GM12878 (cell line): Measurements from ENCODE around the gene MIAT. TPM values are rescaled to one million over a fixed set of nuclear protein-coding genes. Genes with fewer than 3 reads are reported as not detected.

Source experiments
- ATAC-seq: fragments of 200-7000 bp; cut with Tn5 transposase; 3 replicates; pipeline ENCODE4 v1.9.1; 2020; ENCODE audit warnings: mild to moderate bottlenecking, moderate library complexity
- BruUV-seq: library from RNA; stranded (reverse); fragments of 400-500 nt; replicated peaks from 2 replicates; lab custom pipeline; 2021; lab: Mats Ljungman, UMichigan
- CTCF ChIA-PET: fragments of 300-600 bp; sonication (Branson Sonifier 250); formaldehyde crosslinking; extraction: SDS; loops from one replicate; lab custom pipeline; 2021; ENCODE audit warnings: inconsistent platforms; lab: Yijun Ruan, JAX
- POLR2A ChIA-PET: fragments of 350-600 bp; formaldehyde crosslinking; extraction: SDS; loops from one replicate; lab custom pipeline; 2021; ENCODE audit warnings: inconsistent platforms; lab: Charles Lee
- RAD21 ChIA-PET: fragments of 300-600 bp; sonication (Branson Sonifier 250); formaldehyde crosslinking; loops from one replicate; lab custom pipeline; 2023; ENCODE audit warnings: antibody characterized with exemption; ENCODE audit not compliant: unreplicated experiment; lab: Charles Lee
- SMC1A ChIA-PET: fragments of 300-600 bp; sonication (Branson Sonifier 250); formaldehyde crosslinking; loops from one replicate; lab custom pipeline; 2023; ENCODE audit not compliant: unreplicated experiment, uncharacterized antibody; lab: Charles Lee
- DNase-seq: peaks from one replicate; pipeline ENCODE4 v3.0.0-alpha.2; 2011; ENCODE audit warnings: low read depth, low spot score
- FAIRE-seq: peaks from 3 replicates; lab custom pipeline; 2011; peaks lifted over from hg19 to GRCh38; lab: Jason Lieb, UNC
- H2AFZ ChIP-seq: 2 replicates; pipeline ENCODE4 v1.6.0; 2011; ENCODE audit warnings: low read depth, low read length, control low read depth; ENCODE audit not compliant: control insufficient read depth
- H3K27ac ChIP-seq: 2 replicates; pipeline ENCODE4 v1.5.1; 2011; ENCODE audit warnings: control low read depth; ENCODE audit not compliant: control insufficient read depth, insufficient read depth
- H3K27me3 ChIP-seq, 2 experiments: replicated peaks in 1 of 2; 2 replicates each; pipeline versions ENCODE4 v1.6.0 to v1.6.1; 2011; ENCODE audit warnings: low read length in 1 of 2; ENCODE audit not compliant: control insufficient read depth in 2 of 2, insufficient read depth in 2 of 2
- H3K36me3 ChIP-seq, 2 experiments: 2 replicates each; pipeline ENCODE4 v1.5.1; 2011; ENCODE audit warnings: low read length in 1 of 2; ENCODE audit not compliant: control insufficient read depth in 2 of 2, insufficient read depth in 2 of 2
- H3K4me1 ChIP-seq: 2 replicates; pipeline ENCODE4 v1.6.1; 2011; ENCODE audit warnings: mild to moderate bottlenecking, low read length, moderate library complexity, mixed read lengths; ENCODE audit not compliant: control insufficient read depth, insufficient read depth
- H3K4me2 ChIP-seq: 2 replicates; pipeline ENCODE4 v1.6.0; 2011; ENCODE audit warnings: control low read depth; ENCODE audit not compliant: control insufficient read depth, insufficient read depth
- H3K4me3 ChIP-seq: fragments of 200-600 bp; sonication (generic); 2 replicates; pipeline ENCODE4 v1.5.1; 2016
- H3K79me2 ChIP-seq: 2 replicates; pipeline ENCODE4 v1.6.0; 2011; ENCODE audit warnings: low read length; ENCODE audit not compliant: control insufficient read depth, insufficient read depth
- H3K9ac ChIP-seq: 2 replicates; pipeline ENCODE4 v1.8.0; 2011; ENCODE audit warnings: low read length, control low read depth, mixed read lengths; ENCODE audit not compliant: control insufficient read depth, insufficient read depth
- H3K9me3 ChIP-seq: replicated peaks from 3 replicates; pipeline ENCODE4 v1.5.1; 2011; ENCODE audit warnings: mild to moderate bottlenecking, low read length; ENCODE audit not compliant: control insufficient read depth, insufficient read depth
- H4K20me1 ChIP-seq: 2 replicates; pipeline ENCODE4 v1.6.0; 2011; ENCODE audit not compliant: control insufficient read depth, insufficient read depth
- CREM ChIP-seq: IDR thresholded peaks from 2 replicates; pipeline ENCODE4 v1.6.1; 2014; ENCODE audit warnings: antibody characterized with exemption, low read depth
- EED ChIP-seq: sonication (generic); IDR thresholded peaks from 2 replicates; pipeline ENCODE4 v1.6.1; 2016; ENCODE audit warnings: antibody characterized with exemption, low read depth
- FOXK2 ChIP-seq: fragments of 450-650 bp; IDR thresholded peaks from 2 replicates; pipeline ENCODE4 v1.6.1; 2017; ENCODE audit warnings: mild to moderate bottlenecking, moderate library complexity
- NBN ChIP-seq: fragments of 450-650 bp; IDR thresholded peaks from 2 replicates; pipeline ENCODE4 v1.6.1; 2016
- NFYB ChIP-seq: IDR thresholded peaks from 2 replicates; pipeline ENCODE4 v1.6.1; 2011; ENCODE audit warnings: low read depth, mild to moderate bottlenecking, low read length, improper control_type of control experiment, moderate library complexity; ENCODE audit not compliant: insufficient read depth
- PML ChIP-seq: IDR thresholded peaks from 2 replicates; pipeline ENCODE4 v1.6.1; 2012; ENCODE audit warnings: low read length, inconsistent platforms
- RAD51 ChIP-seq: fragments of 450-650 bp; IDR thresholded peaks from 2 replicates; pipeline ENCODE4 v1.6.1; 2016; ENCODE audit warnings: moderate library complexity, mild to moderate bottlenecking, inconsistent platforms
- RBBP5 ChIP-seq: fragments of 200-600 bp; sonication (generic); conservative IDR thresholded peaks from 2 replicates; pipeline ENCODE4 v1.6.1; 2016
- SIN3A ChIP-seq: IDR thresholded peaks from 2 replicates; pipeline ENCODE4 v1.6.1; 2012; ENCODE audit warnings: low read depth, low read length, improper control_type of control experiment
- SREBF2 ChIP-seq: IDR thresholded peaks from 2 replicates; pipeline ENCODE4 v1.6.1; 2012; ENCODE audit warnings: mild to moderate bottlenecking, low read length
- TBL1XR1 ChIP-seq: IDR thresholded peaks from 2 replicates; pipeline ENCODE4 v1.6.1; 2012; ENCODE audit warnings: low read depth, low read length, improper control_type of control experiment
- ZNF622 ChIP-seq: fragments of 450-650 bp; IDR thresholded peaks from 2 replicates; pipeline ENCODE4 v1.6.1; 2017; ENCODE audit warnings: mild to moderate bottlenecking, inconsistent platforms
- ZSCAN29 ChIP-seq: fragments of 450-650 bp; IDR thresholded peaks from 2 replicates; pipeline ENCODE4 v1.6.1; 2017; ENCODE audit warnings: mild to moderate bottlenecking, moderate library complexity
- WGBS: methylation state at CpG from one replicate; pipeline ENCODE4 v1.1.6; 2016; ENCODE audit warnings: low lambda C conversion rate; ENCODE audit not compliant: insufficient replicate concordance, insufficient coverage; ENCODE audit errors: missing lambda C conversion rate; 5-methylcytosine and 5-hydroxymethylcytosine counted together
- in situ Hi-C: fragments of 300-500 bp; cut with MboI; formaldehyde crosslinking; loops from 9 replicates; pipeline ENCODE4 v1.14.3; 2018; ENCODE audit warnings: mixed read lengths
- intact Hi-C: fragments of 100-400 bp; cut with micrococcal nuclease; formaldehyde crosslinking; loops from one replicate; pipeline ENCODE4 v1.14.2; 2022; ENCODE audit not compliant: unreplicated experiment
- polyA plus RNA-seq, 11 experiments: library from polyadenylated mRNA; depleted of rRNA in 4 of 11; unstranded in 6 of 11; stranded (reverse) in 5 of 11; fragments of >200 nt; fragmentation: Nextera tagmentation in 4 of 11; fragmentation: Illumina TruSeq in 1 of 11; extraction: Ambion mirVana in 4 of 11; extraction: Trizol in 1 of 11; gene quantifications; 1 replicate in 1 of 11; 2 replicates in 10 of 11; pipeline versions ENCODE4 v1.2.1 to v1.2.3, GENCODE V29; 2011 to 2016; ENCODE audit warnings: inconsistent platforms in 2 of 11, missing spikeins in 2 of 11, low read depth in 1 of 11
- total RNA-seq, 4 experiments: library from RNA; depleted of rRNA in 3 of 4; stranded (reverse); fragments of >200 nt in 3 of 4; fragmentation: Illumina TruSeq in 1 of 4; extraction: Trizol in 1 of 4; gene quantifications; 2 replicates each; pipeline versions ENCODE4 v1.2.1 to v1.2.3, GENCODE V29; 2013 to 2021
- TF ChIP-seq, protein P1 (sequence below): IDR thresholded peaks from 2 replicates; pipeline ENCODE4 v1.6.1; 2012; ENCODE audit warnings: mild to moderate bottlenecking, low read depth, low read length

MIAT gene
- total and polyA plus RNA-seq, 10 of the 15 experiments (the other 5 are each of a cell fraction or from before 2014, with no cell fraction given) = 0.39 to 13.7 (median 4.6) TPM

GRCh38 chr22:26673486-26673885, 16.1 kb downstream of the MIAT start:
- no TSS peak for BruUV-seq
- ATAC-seq = peak; percentile 3
- no peak for FAIRE-seq
- ChIA-PET POLR2A (interaction anchor here (0.6 to 2.6 kb wide), 7 partner anchors 8 to 1246 kb away, joined by 3 to 9 read pairs (median 6); partner anchors contain the start of genes HPS4, PITPNB and SRRD), SMC1A (interaction anchor here (0.8 to 3.1 kb wide), 17 partner anchors 31 to 1245 kb away, joined by 3 to 16 read pairs (median 3); partner anchors contain the start of genes HPS4 and SRRD), CTCF (interaction anchor here (0.6 to 3.7 kb wide), 16 partner anchors 8 to 1246 kb away, joined by 3 to 31 read pairs (median 5); partner anchors contain the start of gene PITPNB)
- H4K20me1 ChIP-seq = no peaks in the 10 kb centered on the region
- H2AFZ ChIP-seq = no peak overlapping the region
- H3K9ac ChIP-seq = peak overlapping the region; percentile 98
- 0% methylated on average over 4 of the region's 4 CpGs for WGBS
- no peak for TF ChIP-seq ZSCAN29
- TF ChIP-seq TBL1XR1 = no peak
- TF ChIP-seq EED = no peak
- 0 out of 2 replicates have a peak, but pooled peaks have one; percentile 3 for TF ChIP-seq PML
- no peak for TF ChIP-seq RAD51
- TF ChIP-seq NFYB = no peak
- 0 out of 2 replicates have a peak, but pooled peaks have one; percentile 35 for TF ChIP-seq SIN3A
- TF ChIP-seq CREM = no peak
- no peak for TF ChIP-seq ZNF622
- TF ChIP-seq FOXK2 = no peak
- TF ChIP-seq SREBF2 = no peak
- TF ChIP-seq NBN = no peak
- TF ChIP-seq RBBP5 = no peak
- TF ChIP-seq, protein P1, sequence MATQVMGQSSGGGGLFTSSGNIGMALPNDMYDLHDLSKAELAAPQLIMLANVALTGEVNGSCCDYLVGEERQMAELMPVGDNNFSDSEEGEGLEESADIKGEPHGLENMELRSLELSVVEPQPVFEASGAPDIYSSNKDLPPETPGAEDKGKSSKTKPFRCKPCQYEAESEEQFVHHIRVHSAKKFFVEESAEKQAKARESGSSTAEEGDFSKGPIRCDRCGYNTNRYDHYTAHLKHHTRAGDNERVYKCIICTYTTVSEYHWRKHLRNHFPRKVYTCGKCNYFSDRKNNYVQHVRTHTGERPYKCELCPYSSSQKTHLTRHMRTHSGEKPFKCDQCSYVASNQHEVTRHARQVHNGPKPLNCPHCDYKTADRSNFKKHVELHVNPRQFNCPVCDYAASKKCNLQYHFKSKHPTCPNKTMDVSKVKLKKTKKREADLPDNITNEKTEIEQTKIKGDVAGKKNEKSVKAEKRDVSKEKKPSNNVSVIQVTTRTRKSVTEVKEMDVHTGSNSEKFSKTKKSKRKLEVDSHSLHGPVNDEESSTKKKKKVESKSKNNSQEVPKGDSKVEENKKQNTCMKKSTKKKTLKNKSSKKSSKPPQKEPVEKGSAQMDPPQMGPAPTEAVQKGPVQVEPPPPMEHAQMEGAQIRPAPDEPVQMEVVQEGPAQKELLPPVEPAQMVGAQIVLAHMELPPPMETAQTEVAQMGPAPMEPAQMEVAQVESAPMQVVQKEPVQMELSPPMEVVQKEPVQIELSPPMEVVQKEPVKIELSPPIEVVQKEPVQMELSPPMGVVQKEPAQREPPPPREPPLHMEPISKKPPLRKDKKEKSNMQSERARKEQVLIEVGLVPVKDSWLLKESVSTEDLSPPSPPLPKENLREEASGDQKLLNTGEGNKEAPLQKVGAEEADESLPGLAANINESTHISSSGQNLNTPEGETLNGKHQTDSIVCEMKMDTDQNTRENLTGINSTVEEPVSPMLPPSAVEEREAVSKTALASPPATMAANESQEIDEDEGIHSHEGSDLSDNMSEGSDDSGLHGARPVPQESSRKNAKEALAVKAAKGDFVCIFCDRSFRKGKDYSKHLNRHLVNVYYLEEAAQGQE = no peak
- TF ChIP-seq, all 136 proteins: peak for 2
- Histone ChIP-seq H3K27ac (peak overlapping the region; percentile 99), H3K36me3 (0 out of 4 replicates have a peak, but pooled peaks cover 0 to 2% of the 10 kb centered on the region in 2 experiments), H3K9me3 (no peaks in the 10 kb centered on the region), H3K79me2 (peaks cover 34% of the 10 kb centered on the region), H3K4me3 (peak overlapping the region; percentile 100), H3K27me3 (no peaks in the 10 kb centered on the region), H3K4me1 (peaks cover 39% of the 10 kb centered on the region), H3K4me2 (peak overlapping the region; percentile 85)
- intact Hi-C loops (no loop called here), in situ Hi-C loops (no loop called here)
- no peak for DNase-seq
- RAD21 ChIA-PET = interaction anchor here (0.9 to 2.1 kb wide), 8 partner anchors 8 to 194 kb away, joined by 3 to 9 read pairs (median 4); partner anchors contain the start of gene MIAT
